Heart left ventricle (tissue), 13 donors: Measurements from ENCODE around the gene CAMTA2.

Experiments used
- POLR2A ChIP-seq, 2 donors: fragments of 450-650 bp; IDR thresholded peaks; one replicate each; pipeline ENCODE4 v1.6.1; 2017; ENCODE audit warnings: antibody characterized with exemption in 2 of 2, mild to moderate bottlenecking in 2 of 2, moderate library complexity in 2 of 2
- TF ChIP-seq, protein P1 (sequence below), 12 donors: fragments of 200-600 bp; sonication (generic) in 4 of 12; IDR thresholded peaks; one replicate each; pipeline versions ENCODE4 v1.5.0 to v1.8.0; 2018 to 2022; ENCODE audit warnings: antibody characterized with exemption in 12 of 12, mild to moderate bottlenecking in 5 of 12
- donor health status: ischemic (EF 13 %, LVEDD 7.1; RV severe dilation, severe dysfunction).
- donor health status: DM: no; HTN: yes; CAD: no.
- donor health status: DM: no; HTN: no; CAD: no.
- donor health status: ischemic (EF 25% LVEDD 6.9; RV normal size, moderate dysfunction).
- donor health status: ischemic (EF 25% LVEDD 5.7; RV mildly dilated, moderate dysfunction).
- donor health status: ischemic (EF 35%, LVEDD 5.7; RV mildly dilated, moderate dysfunction).
- donor health status: nonischemic (EF 11% LVEDD 7.7; RV severe dilation, severe dysfunction).
- donor health status: DM: yes; HTN: yes; CAD: no.
- donor health status: PGD.
- donor health status: ischemic (EF 29% LVEDD 5.4; RV normal size, mild dysfunction).
- donor health status: nonischemic (EF 23%, LVEDD 6.1; RV moderate dilation, normal function).

DNA sequence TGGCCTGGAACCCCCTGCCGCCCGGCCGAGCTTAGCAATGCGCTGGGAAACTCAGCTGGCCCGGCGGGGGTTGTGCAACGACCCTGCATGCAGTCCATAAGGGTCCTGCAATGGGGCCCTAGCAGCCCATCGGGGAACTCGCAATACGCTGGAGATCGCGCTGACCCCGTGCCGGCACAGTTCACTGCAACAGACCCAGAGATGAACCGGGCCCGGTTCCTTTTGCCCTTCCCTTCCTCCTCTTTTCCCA, 48.0 kb downstream of the CAMTA2 start:
- TF ChIP-seq, protein P1, sequence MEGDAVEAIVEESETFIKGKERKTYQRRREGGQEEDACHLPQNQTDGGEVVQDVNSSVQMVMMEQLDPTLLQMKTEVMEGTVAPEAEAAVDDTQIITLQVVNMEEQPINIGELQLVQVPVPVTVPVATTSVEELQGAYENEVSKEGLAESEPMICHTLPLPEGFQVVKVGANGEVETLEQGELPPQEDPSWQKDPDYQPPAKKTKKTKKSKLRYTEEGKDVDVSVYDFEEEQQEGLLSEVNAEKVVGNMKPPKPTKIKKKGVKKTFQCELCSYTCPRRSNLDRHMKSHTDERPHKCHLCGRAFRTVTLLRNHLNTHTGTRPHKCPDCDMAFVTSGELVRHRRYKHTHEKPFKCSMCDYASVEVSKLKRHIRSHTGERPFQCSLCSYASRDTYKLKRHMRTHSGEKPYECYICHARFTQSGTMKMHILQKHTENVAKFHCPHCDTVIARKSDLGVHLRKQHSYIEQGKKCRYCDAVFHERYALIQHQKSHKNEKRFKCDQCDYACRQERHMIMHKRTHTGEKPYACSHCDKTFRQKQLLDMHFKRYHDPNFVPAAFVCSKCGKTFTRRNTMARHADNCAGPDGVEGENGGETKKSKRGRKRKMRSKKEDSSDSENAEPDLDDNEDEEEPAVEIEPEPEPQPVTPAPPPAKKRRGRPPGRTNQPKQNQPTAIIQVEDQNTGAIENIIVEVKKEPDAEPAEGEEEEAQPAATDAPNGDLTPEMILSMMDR (IDR thresholded peaks at IDR 0.05) = no peak
- no peak for TF ChIP-seq POLR2A (IDR thresholded peaks at IDR 0.05)
